Measurements from ENCODE around the gene ISLR.

Gene ISLR

DNA sequence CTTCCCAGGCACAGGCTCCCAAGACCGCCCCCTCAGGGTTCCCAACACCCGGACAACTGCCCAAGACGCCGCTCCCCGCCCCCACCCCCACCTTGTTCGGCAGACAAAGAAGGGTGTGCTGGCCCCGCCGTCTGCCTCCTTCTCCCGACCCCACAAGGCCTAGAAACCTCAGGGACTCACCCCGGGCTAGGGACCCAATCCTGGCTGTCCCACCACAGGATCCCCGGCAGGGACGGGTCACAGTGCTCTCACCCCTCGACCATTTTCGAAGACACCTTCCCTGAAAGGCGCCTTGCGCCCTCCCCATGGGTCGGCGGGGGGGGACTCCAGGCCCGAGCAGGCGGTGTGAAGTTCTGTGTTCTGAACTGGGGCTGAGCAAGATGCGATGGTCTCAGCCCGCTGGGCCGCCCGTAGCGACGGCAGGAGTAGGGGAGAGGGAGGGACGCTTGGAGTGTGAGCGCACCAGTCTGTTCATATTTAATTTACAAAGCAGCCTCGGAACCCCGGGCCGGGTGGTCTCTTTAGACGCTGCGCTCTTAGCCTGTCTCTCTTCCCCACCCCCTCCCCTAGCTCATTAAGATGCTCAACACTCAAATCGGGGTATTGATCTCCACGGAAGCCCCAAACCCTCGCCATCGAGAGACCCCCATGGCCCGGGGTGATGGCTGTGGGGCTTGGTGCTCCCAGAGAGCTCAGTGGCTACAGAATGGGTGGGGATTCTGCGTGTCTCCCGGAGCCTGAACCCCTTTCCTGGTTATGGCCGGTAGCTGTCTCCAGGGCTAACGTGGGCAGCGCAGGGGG, 44.5 kb upstream of the ISLR start:
- TF ChIP-seq, protein P1, sequence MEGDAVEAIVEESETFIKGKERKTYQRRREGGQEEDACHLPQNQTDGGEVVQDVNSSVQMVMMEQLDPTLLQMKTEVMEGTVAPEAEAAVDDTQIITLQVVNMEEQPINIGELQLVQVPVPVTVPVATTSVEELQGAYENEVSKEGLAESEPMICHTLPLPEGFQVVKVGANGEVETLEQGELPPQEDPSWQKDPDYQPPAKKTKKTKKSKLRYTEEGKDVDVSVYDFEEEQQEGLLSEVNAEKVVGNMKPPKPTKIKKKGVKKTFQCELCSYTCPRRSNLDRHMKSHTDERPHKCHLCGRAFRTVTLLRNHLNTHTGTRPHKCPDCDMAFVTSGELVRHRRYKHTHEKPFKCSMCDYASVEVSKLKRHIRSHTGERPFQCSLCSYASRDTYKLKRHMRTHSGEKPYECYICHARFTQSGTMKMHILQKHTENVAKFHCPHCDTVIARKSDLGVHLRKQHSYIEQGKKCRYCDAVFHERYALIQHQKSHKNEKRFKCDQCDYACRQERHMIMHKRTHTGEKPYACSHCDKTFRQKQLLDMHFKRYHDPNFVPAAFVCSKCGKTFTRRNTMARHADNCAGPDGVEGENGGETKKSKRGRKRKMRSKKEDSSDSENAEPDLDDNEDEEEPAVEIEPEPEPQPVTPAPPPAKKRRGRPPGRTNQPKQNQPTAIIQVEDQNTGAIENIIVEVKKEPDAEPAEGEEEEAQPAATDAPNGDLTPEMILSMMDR (IDR thresholded peaks at IDR 0.05; ENCODE audit: extremely low read depth, insufficient read depth, missing control alignments) = no peak
- in situ Hi-C loops (cut with MboI; ENCODE audit: low pct_unique_long_range_greater_than_20kb, low sequenced_read_pairs, unreplicated experiment) = no loop called here
- peak; percentile 30 for DNase-seq (ENCODE audit: low spot score)

DNA sequence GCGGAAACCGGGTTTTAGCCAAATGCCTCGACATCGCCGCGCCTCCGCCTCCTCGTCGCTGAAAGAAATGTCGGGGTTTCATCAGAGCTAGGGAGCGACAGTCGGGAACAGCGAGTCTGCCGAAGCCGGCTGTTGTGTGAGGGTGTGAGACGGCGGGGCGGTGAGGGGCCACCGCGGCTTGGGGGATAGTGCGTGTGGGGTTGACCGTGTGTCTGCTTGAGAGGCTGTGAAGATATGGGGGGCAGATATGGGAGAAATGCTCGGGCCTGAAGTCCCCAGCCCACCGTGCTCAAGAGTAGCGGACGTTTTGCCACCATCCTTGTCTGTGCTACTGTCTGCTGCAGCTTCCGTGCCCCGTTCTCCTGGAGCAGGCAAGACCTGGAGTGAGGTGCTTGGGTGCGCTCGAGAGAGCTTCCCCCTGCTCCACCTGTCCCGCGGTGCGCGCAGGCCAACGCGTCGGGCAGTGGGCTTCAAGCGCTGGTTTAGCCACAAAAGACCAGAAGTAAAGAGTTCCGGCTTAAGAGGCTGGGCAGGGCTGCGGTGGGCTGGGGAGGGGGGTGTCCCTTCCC, 43.8 kb upstream of the ISLR start:
- DNase-seq (ENCODE audit: low spot score) = peak; percentile 36
- TF ChIP-seq, protein P1 (IDR thresholded peaks at IDR 0.05; ENCODE audit: extremely low read depth, insufficient read depth, missing control alignments) = no peak
- in situ Hi-C loops (cut with MboI; ENCODE audit: low pct_unique_long_range_greater_than_20kb, low sequenced_read_pairs, unreplicated experiment) = loop anchor here (5.0 kb wide), 1 partner anchor 178 kb away; no protein-coding TSS in a partner anchor

DNA sequence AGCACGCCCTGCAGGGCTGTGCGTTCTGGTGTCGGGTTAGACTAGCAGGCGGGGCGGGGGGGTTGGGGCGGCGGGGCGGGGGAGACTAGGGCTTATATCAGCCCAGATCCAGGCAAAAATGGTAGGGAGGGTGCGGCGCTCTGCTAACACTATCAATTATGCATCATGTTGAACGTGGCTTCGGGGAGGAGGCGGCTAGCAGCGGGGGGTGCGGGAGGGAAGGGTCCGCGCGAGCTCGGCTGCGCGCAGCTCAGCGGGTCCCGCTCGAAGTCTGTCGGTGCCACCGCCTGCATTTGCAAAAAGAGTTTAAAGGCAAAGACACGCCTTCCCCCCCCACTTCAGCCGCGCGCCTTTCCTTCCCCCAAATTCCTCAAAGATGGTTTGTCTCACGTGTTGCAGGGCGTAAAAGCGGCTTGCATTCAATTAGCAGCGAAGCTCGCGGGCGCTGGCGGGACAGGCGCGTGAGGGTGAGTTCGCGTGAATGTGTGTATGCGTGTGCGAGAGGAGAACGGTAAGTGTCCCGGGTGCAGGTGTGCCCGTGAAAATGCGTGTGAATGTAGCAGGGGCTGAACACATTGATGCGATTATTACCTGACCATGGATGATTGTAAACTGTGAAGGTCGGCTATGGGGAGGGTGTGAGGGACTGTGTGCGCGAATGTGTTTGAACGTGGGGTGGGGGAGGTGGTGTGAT, 43.2 kb upstream of the ISLR start, which contains the start of gene ISLR2:
ISLR2 (plus strand) TSS at position 432 of the 694 bp plus-strand sequence. CDS start 2,169 bp downstream, outside the sequence.
- DNase-seq (ENCODE audit: low spot score) = no peak
- in situ Hi-C loops (cut with MboI; ENCODE audit: low pct_unique_long_range_greater_than_20kb, low sequenced_read_pairs, unreplicated experiment) = loop anchor here (5.0 kb wide), 1 partner anchor 177 kb away; no protein-coding TSS in a partner anchor
- TF ChIP-seq, protein P1 (IDR thresholded peaks at IDR 0.05; ENCODE audit: extremely low read depth, insufficient read depth, missing control alignments) = no peak

DNA sequence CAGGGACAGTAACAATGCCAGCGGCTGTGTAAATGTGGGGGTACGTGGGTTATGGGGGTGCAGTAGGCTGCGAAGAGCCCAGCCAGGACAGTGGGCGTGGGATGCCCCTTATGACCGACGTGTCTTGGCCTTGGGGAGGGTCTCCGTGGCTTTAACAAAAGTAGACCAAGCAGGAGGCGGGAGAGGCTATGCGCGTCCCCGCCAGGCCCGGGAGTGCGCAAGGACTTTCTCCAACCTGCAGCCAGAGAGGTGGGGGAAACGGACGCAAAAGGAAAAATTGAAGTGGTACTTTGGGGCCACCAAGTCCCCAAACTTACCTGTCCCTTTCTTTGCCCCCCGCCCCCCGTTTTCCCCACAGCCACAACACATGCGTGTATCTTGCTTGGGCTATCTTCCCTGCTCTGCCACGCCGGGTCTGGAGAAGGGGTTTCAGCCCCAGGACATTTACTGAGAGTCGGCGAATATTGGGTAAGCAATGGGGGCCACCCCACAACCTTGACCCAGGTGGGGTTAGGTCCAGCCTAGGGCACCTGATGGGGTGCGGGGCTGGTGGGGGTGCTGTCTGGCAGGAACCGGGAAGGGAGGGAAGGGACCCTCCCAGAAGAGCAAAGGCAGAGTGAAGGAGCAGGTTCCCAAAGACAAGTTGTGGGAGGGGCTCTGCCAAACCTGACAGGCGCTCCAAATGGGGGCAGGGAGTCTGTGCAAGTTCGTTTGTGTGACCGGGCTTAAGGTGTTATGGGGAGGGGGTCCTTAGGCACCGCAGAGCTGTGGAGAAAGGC, 42.5 kb upstream of the ISLR start:
- DNase-seq (ENCODE audit: low spot score) = no peak
- in situ Hi-C loops (cut with MboI; ENCODE audit: low pct_unique_long_range_greater_than_20kb, low sequenced_read_pairs, unreplicated experiment) = loop anchor here (5.0 kb wide), 1 partner anchor 176 kb away; no protein-coding TSS in a partner anchor
- TF ChIP-seq, protein P1 (IDR thresholded peaks at IDR 0.05; ENCODE audit: extremely low read depth, insufficient read depth, missing control alignments) = no peak

DNA sequence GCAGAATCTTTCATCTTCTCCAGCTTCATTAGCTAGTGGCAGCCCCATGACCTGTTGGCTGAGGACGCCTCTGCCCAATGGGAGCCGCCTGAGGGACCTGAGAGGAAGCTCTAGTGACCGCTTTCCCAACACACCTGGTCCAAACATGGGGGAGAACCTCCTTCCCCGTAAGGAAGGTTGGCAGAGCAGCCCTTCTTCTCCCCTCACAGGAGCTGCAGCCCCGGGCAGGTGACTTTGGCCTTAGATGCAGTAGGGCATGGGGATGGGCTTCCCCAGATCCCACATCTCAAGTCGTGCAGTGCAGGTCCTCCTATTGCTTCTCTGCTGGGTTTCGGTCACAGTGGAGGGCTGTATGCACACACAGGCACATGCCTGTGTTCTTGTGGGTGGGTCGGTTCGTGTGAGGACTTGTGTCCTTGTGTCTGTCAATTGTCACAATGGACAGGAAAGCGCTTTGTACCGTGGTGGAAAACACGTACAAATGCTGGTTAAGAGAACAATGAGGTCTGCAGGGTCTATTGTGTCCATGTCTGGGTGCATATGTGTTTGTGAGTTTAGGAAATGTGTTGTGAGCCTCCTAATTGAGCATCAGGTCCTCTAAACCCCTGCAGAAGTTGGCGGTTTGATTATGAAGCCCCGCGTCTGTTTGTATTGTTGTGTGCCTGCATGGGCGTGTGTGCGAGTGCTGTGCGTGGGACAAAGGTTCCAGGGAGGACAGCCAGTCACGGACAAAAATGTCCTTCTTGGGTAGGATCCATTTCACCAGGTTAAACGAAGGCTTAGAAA, 41.7 kb upstream of the ISLR start:
- DNase-seq (ENCODE audit: low spot score) = peak; percentile 23

More for the DNA sequence above, 41.7 kb upstream of the ISLR start:
- in situ Hi-C loops (cut with MboI; ENCODE audit: low pct_unique_long_range_greater_than_20kb, low sequenced_read_pairs, unreplicated experiment) = loop anchor here (5.0 kb wide), 1 partner anchor 175 kb away; no protein-coding TSS in a partner anchor
- TF ChIP-seq, protein P1 (IDR thresholded peaks at IDR 0.05; ENCODE audit: extremely low read depth, insufficient read depth, missing control alignments) = no peak
